ENCODE measurements around the gene EEPD1.

- TF ChIP-seq, protein P1, sequence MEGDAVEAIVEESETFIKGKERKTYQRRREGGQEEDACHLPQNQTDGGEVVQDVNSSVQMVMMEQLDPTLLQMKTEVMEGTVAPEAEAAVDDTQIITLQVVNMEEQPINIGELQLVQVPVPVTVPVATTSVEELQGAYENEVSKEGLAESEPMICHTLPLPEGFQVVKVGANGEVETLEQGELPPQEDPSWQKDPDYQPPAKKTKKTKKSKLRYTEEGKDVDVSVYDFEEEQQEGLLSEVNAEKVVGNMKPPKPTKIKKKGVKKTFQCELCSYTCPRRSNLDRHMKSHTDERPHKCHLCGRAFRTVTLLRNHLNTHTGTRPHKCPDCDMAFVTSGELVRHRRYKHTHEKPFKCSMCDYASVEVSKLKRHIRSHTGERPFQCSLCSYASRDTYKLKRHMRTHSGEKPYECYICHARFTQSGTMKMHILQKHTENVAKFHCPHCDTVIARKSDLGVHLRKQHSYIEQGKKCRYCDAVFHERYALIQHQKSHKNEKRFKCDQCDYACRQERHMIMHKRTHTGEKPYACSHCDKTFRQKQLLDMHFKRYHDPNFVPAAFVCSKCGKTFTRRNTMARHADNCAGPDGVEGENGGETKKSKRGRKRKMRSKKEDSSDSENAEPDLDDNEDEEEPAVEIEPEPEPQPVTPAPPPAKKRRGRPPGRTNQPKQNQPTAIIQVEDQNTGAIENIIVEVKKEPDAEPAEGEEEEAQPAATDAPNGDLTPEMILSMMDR (IDR thresholded peaks at IDR 0.05) = no peak
- TF ChIP-seq POLR2A (IDR thresholded peaks at IDR 0.05) = no peak
Measured at GRCh38 chr7:36264123-36264801, 111.2 kb downstream of the EEPD1 start.
